RWPE1 (cell line): ENCODE results near the gene LHX3.

Experiments
- CTCF ChIA-PET: fragments of 350-600 bp; sonication (Branson Sonifier 250); formaldehyde crosslinking; extraction: SDS; loops from one replicate; lab custom pipeline; 2021; lab: Yijun Ruan, JAX
- POLR2A ChIA-PET: fragments of 400-600 bp; formaldehyde crosslinking; extraction: SDS; loops from one replicate; lab custom pipeline; 2020; ENCODE audit warnings: antibody characterized with exemption; ENCODE audit not compliant: low non-redundant PET; lab: Yijun Ruan, JAX
- DNase-seq: peaks from one replicate; pipeline ENCODE4 v3.0.0; 2012; ENCODE audit warnings: low spot score
- H3K27ac ChIP-seq: fragments of 450-650 bp; 2 replicates; pipeline ENCODE4 v1.5.1; 2017
- TF ChIP-seq, protein P1 (sequence below): fragments of 450-650 bp; conservative IDR thresholded peaks from 2 replicates; pipeline ENCODE4 v1.5.1; 2017; ENCODE audit warnings: low read depth, mild to moderate bottlenecking

LHX3 gene

DNA sequence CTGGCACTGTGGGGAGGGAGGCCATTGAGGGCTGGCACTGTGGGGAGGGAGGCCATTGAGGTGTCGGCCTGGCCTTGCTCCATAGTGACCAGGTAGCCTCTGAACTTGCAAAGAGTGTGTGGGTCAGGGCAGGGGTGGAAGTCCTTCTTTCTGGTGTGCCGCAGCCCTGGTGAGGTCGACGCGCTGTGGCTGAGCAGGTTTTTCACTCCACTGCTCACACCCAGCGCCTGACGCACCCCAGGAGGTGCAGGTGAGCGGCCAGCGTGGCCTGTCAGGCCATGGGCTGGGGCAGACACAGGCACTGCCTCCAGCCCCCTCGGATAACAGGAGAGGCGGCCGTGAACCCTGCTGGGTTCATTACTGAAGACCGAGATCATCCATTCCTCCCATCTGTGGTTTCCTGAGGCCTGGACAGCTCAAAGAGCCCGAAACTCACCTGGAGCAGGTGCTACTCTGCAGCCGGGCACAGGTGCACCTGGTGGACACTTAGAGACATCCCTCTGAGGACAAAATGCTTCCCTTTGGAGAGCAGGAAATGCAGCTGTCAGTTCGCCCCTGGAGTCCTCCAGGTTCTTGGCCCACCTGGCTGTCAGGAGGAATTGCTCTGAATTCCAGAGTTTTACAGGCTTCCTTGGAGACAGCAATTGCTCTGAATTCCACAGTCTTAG lies 32.4 kb downstream of the LHX3 start:
- POLR2A ChIA-PET = no interaction called here
- TF ChIP-seq, protein P1, sequence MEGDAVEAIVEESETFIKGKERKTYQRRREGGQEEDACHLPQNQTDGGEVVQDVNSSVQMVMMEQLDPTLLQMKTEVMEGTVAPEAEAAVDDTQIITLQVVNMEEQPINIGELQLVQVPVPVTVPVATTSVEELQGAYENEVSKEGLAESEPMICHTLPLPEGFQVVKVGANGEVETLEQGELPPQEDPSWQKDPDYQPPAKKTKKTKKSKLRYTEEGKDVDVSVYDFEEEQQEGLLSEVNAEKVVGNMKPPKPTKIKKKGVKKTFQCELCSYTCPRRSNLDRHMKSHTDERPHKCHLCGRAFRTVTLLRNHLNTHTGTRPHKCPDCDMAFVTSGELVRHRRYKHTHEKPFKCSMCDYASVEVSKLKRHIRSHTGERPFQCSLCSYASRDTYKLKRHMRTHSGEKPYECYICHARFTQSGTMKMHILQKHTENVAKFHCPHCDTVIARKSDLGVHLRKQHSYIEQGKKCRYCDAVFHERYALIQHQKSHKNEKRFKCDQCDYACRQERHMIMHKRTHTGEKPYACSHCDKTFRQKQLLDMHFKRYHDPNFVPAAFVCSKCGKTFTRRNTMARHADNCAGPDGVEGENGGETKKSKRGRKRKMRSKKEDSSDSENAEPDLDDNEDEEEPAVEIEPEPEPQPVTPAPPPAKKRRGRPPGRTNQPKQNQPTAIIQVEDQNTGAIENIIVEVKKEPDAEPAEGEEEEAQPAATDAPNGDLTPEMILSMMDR = no peak
- CTCF ChIA-PET = no interaction called here
- no peak overlapping the region for H3K27ac ChIP-seq
- DNase-seq = no peak

DNA sequence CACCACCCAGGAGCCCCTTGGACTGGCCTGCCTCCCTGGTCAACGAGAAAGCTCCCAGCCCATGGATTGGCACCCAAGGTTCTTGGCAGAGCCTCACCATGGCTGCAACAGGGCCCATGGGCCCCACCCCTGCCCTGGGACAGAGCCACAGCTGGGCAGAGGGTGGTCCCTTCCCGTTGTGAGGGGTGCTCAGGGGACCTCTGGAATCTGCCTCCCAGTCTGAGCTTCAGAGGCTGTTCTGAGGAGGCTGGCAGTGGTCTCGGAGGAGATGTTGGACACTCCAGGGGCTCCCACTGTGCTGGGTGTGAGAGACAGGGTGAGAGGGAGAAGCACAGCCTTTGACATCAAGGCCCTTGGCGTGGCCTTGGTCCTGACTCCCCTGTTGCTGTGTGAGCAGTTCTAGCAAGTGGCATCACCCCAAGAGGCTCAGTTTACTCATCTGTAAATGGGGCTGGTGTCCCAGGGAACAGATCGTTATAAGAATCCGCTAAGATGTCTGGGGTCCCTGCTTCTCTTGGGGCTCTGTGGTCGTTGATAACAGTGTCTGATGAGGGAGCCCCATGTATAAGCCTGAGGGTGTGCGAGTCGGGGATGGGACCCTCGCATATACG lies 33.0 kb downstream of the LHX3 start:
- TF ChIP-seq, protein P1 = no peak
- CTCF ChIA-PET = interaction anchor here (0.8 kb wide), 1 partner anchor 13 kb away, joined by 9 read pairs; no protein-coding TSS in a partner anchor
- H3K27ac ChIP-seq = no peak overlapping the region

DNA sequence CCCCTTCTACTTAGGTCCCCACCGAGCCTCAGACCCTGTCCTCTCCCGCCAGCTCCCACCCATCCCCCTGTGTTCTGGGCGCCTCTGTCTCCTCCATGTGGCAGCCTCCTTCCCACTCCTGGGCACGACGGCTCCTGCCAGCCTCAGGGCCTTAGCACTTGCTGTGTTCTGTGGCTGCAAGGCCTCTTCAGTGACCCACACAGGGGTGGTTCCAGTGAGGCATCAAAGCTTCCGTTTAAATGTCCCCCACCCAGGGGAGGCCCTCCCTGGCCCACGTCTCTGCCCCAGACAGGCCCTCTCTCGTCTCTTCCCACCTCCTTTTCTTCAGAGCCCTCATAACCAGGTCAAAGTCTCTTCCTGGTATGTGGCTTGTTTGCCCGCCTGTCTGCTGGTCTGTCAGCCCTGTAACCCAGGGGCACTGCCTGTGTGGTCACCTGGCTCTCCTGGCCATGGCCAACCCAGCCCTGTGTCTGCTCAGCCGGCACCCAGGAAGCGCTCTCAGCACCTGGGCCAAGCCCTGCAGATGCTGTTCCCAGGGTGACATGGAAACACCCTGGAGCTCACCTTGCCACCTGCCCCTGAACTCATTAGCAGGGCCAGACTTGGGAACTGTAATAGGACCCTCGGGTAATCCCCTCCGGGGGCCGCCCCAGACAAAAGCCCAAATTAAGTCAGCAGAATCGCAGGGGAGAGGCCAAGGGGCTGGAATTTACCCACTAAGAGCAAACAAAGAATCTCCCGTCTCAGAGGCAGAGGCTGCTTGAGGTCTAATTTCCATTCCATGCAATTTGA lies 33.7 kb downstream of the LHX3 start:
- CTCF ChIA-PET = interaction anchor here (0.5 to 1.6 kb wide), 21 partner anchors 11 to 372 kb away, joined by 3 to 13 read pairs (median 3); no protein-coding TSS in a partner anchor

More for the DNA sequence above, 33.0 kb downstream of the LHX3 start:
- POLR2A ChIA-PET = no interaction called here
- DNase-seq = no peak

DNA sequence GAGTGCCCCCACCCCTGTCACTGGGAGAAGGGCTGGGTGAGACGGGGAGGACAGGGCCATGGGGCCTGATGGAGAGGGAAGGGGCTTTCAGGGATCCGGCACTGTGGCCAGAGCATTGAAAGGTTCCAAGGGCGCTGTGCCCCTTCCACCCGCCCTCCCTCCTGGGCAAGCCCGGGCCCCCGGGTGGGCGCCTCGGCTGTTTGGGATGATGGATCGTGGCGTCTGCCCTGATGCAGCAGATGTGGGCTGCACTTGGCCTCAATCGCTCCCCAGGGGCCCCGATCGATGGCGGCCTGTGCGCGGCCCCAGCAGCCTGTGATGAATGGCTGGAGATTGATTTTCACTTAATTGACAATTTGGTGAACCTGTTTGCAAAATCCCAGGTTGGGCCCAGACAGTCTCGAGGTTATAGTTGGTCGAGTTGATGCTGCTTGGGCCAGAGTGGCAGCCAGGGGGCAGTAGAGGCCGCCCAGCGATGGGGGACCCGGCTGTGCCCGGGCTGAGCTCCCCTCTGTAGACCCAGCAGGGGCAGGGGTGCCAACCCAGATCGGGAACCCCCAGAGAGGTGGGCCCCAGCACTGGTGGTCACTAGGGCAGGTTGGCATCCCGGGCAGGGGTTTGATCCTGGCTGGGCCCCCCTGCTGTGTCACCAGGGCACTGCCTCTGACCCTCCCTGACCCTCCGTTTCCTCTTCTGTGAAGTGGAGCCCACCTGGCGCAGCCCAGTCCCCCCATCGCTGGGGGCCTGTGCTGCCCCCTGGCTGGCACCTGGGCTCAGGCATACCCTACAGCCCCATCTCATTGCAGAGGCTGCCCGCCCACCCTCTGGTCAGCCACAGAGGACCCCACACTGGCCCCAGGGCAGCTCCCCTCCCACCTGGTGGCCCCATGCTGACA lies 34.7 kb downstream of the LHX3 start:
- peak; percentile 59 for DNase-seq
- POLR2A ChIA-PET = no interaction called here
- CTCF ChIA-PET = interaction anchor here (0.5 to 1.6 kb wide), 21 partner anchors 12 to 371 kb away, joined by 3 to 13 read pairs (median 3); partner anchors contain the start of gene LHX3
- no peak overlapping the region for H3K27ac ChIP-seq
- TF ChIP-seq, protein P1 = peak; percentile 88

More for the DNA sequence above, 33.7 kb downstream of the LHX3 start:
- DNase-seq = no peak
- POLR2A ChIA-PET = no interaction called here
- TF ChIP-seq, protein P1 = no peak
- no peak overlapping the region for H3K27ac ChIP-seq

DNA sequence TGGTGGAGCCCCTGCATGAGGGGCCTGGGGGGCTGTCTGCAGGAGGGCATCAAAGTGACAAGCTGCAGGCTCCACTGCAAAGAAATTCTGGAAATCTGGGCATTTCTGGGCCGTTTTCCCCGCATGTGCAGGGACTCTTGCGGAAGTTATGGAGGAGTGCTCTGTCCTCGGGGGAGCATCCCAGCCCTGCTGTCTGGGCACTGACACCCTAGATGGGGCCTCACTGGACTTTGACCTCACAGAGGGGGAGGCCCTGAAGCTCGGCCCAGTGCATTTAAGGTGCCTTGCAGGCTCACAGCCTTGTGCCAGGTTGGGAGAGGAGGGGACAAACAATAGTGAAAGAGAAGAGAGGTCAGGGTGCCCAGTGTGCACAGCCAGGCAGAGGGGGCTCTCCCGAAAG lies 35.4 kb downstream of the LHX3 start:
- no peak for DNase-seq
- CTCF ChIA-PET = interaction anchor here (0.8 to 0.9 kb wide), 2 partner anchors 55 to 57 kb away, joined by 4 to 5 read pairs; no protein-coding TSS in a partner anchor
- H3K27ac ChIP-seq = no peak overlapping the region
- POLR2A ChIA-PET = no interaction called here
- TF ChIP-seq, protein P1 = no peak
